ENCODE measurements around the gene DSP. TPM values are rescaled to one million over a fixed set of nuclear protein-coding genes. Genes with fewer than 3 reads are reported as not detected.

DSP gene
- total RNA-seq, 1 donor from 2014 or later, result 464 TPM

DNA sequence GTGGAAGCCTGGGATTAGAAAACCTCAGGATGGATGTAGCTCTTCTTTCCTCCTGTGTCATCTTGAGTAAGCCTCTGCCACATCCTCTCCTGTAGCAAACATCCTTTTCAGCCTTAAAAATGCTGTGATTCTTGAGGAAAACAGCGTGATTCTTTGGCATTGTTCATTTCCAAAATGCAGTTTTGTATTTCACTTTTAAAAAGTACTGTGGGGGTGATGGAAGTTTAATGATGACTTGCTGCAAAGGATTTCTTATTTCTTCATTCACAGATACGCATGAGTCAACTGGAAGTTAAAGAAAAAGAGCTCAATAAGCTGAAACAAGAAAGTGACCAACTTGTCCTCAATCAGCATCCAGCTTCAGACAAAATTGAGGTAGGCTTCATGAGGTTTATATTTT, 24.6 kb downstream of the DSP start:
- no peaks in the 10 kb centered on the region for H3K9me3 Mint-ChIP-seq (ENCODE audit: low read depth)
- peak overlapping the region; percentile 49 for H3K27ac Mint-ChIP-seq (ENCODE audit: unreplicated experiment)
- H3K36me3 Mint-ChIP-seq (ENCODE audit: low read depth), result peaks cover 72% of the 10 kb centered on the region

DNA sequence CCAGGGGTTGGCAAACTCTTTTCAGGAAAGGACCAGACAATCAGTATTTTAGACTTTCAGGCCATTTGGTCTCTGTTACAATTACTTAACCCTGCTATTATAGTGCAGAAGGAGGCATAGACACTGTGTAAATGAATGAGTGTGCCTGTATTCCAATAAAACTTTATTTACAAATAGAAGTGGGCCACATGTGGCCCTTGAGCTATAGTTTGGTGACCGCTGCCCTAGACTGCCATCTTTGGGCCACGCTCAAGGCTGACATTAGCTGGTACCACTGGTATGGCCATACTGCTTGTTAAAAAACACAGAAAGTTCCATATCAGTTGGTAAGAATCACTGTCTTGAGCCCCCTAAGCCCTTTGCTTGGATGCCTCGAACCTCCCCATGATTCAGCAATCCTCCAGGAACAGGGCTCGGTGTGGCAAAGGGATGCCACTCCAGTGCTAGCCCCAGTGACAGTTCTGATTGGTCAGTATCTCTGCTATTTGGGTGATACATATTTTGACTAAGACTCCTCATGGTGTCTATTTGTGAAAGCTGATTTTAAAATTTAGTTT, 25.2 kb downstream of the DSP start:
- no peak for DNase-seq (ENCODE audit: low spot score)
- H3K36me3 Mint-ChIP-seq (ENCODE audit: low read depth), result peaks cover 72% of the 10 kb centered on the region
- H3K4me1 Mint-ChIP-seq (ENCODE audit: low read depth), result peaks cover 31% of the 10 kb centered on the region
- no peaks in the 10 kb centered on the region for H3K9me3 Mint-ChIP-seq (ENCODE audit: low read depth)
- no peak overlapping the region for H3K4me3 Mint-ChIP-seq (ENCODE audit: unreplicated experiment)
- H3K27ac Mint-ChIP-seq (ENCODE audit: unreplicated experiment), result peak overlapping the region; percentile 74
- H3K27me3 Mint-ChIP-seq (ENCODE audit: low read depth), result no peaks in the 10 kb centered on the region
- TF ChIP-seq, protein P1, sequence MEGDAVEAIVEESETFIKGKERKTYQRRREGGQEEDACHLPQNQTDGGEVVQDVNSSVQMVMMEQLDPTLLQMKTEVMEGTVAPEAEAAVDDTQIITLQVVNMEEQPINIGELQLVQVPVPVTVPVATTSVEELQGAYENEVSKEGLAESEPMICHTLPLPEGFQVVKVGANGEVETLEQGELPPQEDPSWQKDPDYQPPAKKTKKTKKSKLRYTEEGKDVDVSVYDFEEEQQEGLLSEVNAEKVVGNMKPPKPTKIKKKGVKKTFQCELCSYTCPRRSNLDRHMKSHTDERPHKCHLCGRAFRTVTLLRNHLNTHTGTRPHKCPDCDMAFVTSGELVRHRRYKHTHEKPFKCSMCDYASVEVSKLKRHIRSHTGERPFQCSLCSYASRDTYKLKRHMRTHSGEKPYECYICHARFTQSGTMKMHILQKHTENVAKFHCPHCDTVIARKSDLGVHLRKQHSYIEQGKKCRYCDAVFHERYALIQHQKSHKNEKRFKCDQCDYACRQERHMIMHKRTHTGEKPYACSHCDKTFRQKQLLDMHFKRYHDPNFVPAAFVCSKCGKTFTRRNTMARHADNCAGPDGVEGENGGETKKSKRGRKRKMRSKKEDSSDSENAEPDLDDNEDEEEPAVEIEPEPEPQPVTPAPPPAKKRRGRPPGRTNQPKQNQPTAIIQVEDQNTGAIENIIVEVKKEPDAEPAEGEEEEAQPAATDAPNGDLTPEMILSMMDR (IDR thresholded peaks at IDR 0.05), result peak; percentile 39

More for the DNA sequence above, 24.6 kb downstream of the DSP start:
- no peak for DNase-seq (ENCODE audit: low spot score)
- no peaks in the 10 kb centered on the region for H3K27me3 Mint-ChIP-seq (ENCODE audit: low read depth)
- TF ChIP-seq, protein P1 (IDR thresholded peaks at IDR 0.05), result no peak
- H3K4me3 Mint-ChIP-seq (ENCODE audit: unreplicated experiment), result no peak overlapping the region
- peaks cover 35% of the 10 kb centered on the region for H3K4me1 Mint-ChIP-seq (ENCODE audit: low read depth)

DNA sequence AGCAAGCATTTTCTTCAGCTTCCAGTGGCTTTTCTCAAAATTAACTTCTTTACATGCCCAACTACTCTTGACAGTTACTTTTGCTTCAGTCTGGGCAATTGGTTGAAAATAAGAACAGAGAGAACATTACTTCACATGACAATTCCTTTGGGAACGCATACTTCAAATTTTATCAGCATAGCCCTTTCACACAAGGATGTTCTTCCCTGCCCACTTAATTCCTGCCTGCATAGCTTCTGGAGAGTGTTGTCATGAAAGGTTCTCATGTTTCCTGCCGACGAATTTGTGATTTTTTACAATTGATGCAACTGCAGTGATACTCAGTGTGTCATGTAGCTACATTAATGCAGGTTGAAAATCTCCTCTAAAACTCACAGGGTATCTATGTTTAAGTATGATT, 26.6 kb downstream of the DSP start:
- DNase-seq (ENCODE audit: low spot score), result no peak
- peaks cover 31% of the 10 kb centered on the region for H3K4me1 Mint-ChIP-seq (ENCODE audit: low read depth)
- no peaks in the 10 kb centered on the region for H3K27me3 Mint-ChIP-seq (ENCODE audit: low read depth)
- TF ChIP-seq, protein P1 (IDR thresholded peaks at IDR 0.05), result no peak
- no peak overlapping the region for H3K4me3 Mint-ChIP-seq (ENCODE audit: unreplicated experiment)
- H3K36me3 Mint-ChIP-seq (ENCODE audit: low read depth), result peaks cover 74% of the 10 kb centered on the region
- no peaks in the 10 kb centered on the region for H3K9me3 Mint-ChIP-seq (ENCODE audit: low read depth)
- peak overlapping the region; percentile 74 for H3K27ac Mint-ChIP-seq (ENCODE audit: unreplicated experiment)

DNA sequence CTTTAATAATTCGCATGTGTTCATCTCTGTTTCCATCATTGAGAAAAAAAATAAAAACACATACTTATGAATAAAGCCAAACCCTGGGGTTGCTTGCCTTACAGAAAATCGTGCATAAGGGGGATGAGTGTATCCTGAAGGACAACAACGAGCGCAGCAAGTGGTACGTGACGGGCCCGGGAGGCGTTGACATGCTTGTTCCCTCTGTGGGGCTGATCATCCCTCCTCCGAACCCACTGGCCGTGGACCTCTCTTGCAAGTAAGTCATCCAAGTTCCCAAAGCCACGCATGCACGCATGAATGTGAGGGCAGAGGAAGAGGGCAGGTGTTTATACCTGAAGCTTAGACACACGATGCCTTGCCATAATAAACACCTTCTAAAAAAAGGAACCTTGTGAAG, 27.6 kb downstream of the DSP start:
- Mint-ChIP-seq H3K27ac (ENCODE audit: unreplicated experiment) (no peak overlapping the region), H3K4me3 (ENCODE audit: unreplicated experiment) (no peak overlapping the region), H3K27me3 (ENCODE audit: low read depth) (no peaks in the 10 kb centered on the region), H3K4me1 (ENCODE audit: low read depth) (peaks cover 34% of the 10 kb centered on the region), H3K9me3 (ENCODE audit: low read depth) (no peaks in the 10 kb centered on the region), H3K36me3 (ENCODE audit: low read depth) (peaks cover 72% of the 10 kb centered on the region)
- no peak for DNase-seq (ENCODE audit: low spot score)
- TF ChIP-seq, protein P1 (IDR thresholded peaks at IDR 0.05), result no peak

DNA sequence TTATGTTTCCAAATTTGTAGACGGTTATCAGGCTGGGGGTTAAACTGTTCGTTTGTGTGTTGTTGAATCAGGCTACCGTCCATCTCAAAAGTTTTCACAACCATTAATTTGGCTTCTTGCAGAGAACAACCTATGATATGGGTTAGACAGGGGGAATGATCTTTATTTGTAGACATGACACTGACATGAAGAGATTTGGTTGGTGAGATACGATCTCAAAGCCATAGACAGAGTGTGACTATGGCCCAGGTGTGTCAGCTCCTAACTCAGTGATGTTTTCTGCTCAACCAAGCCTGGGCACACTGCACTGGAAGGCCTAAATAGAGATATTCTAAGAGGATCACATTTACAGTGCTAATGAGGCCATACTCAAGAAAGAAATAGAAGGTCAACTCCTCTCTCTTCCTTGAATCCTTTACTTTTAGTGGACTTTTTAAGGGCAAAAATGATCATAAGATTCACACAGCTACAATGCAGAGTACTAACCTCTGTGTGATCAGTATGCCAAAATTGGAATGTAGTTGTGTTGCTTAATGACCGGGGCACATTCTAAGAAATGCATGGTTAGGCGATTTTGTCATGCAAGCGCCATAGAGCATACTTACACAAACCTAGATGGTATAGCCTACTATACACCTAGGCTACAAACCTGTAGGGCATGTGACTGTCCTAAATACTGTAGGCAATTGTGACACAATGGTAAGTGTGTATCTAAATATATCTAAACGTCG, 30.9 kb downstream of the DSP start:
- H3K9me3 Mint-ChIP-seq (ENCODE audit: low read depth), result no peaks in the 10 kb centered on the region

More for the DNA sequence above, 30.9 kb downstream of the DSP start:
- Mint-ChIP-seq H3K27ac (ENCODE audit: unreplicated experiment) (no peak overlapping the region), H3K36me3 (ENCODE audit: low read depth) (peaks cover 72% of the 10 kb centered on the region), H3K4me3 (ENCODE audit: unreplicated experiment) (no peak overlapping the region), H3K27me3 (ENCODE audit: low read depth) (no peaks in the 10 kb centered on the region), H3K4me1 (ENCODE audit: low read depth) (peaks cover 16% of the 10 kb centered on the region)
- TF ChIP-seq, protein P1 (IDR thresholded peaks at IDR 0.05), result no peak
- DNase-seq (ENCODE audit: low spot score), result no peak
